Fibroblast of skin of right quadriceps (primary cell): ENCODE measurements around the gene ANKRD23.
A peak's percentile ranks its signal among the peaks of the same experiment; 100 is the strongest.
"Not testable (repeated sequence)": the region's sequence is repeated elsewhere in the genome, so short reads cannot be mapped to it uniquely, and the experiment has no call there.

Experiments used
- DNase-seq: peaks from one replicate; pipeline ENCODE4 v3.0.0-alpha.2; 2013

The ANKRD23 gene

GRCh38 chr2:96876269-96877041 is 32.6 kb upstream of the ANKRD23 start:
- peak; percentile 48 for DNase-seq

GRCh38 chr2:96875498-96876268 is 31.9 kb upstream of the ANKRD23 start:
- no peak for DNase-seq

- DNase-seq: no peak
Observed at GRCh38 chr2:96874198-96874831, 30.5 kb upstream of the ANKRD23 start.

- DNase-seq: no peak
Observed at GRCh38 chr2:96873651-96874096, 29.9 kb upstream of the ANKRD23 start.

GRCh38 chr2:96872591-96873349 is 28.9 kb upstream of the ANKRD23 start:
- peak; percentile 33 for DNase-seq

GRCh38 chr2:96870626-96871255 is 26.9 kb upstream of the ANKRD23 start:
- no peak for DNase-seq

- DNase-seq: peak; percentile 40
Observed at GRCh38 chr2:96869822-96870625, 26.2 kb upstream of the ANKRD23 start, which contains the start of gene SEMA4C. TSS of gene SEMA4C (minus strand) at chr2:96870080. CDS start at chr2:96867886, 2,194 bp downstream.

GRCh38 chr2:96869281-96869821 is 25.5 kb upstream of the ANKRD23 start:
- peak; percentile 78 for DNase-seq

GRCh38 chr2:96868555-96869280 is 24.9 kb upstream of the ANKRD23 start:
- DNase-seq: peak; percentile 94

GRCh38 chr2:96867756-96868554 is 24.1 kb upstream of the ANKRD23 start:
- no peak for DNase-seq

- no peak for DNase-seq
Observed at GRCh38 chr2:96866986-96867755, 23.4 kb upstream of the ANKRD23 start.

- DNase-seq: no peak
Observed at GRCh38 chr2:96866586-96866985, 22.8 kb upstream of the ANKRD23 start.

GRCh38 chr2:96866149-96866548 is 22.3 kb upstream of the ANKRD23 start:
- no peak for DNase-seq

- no peak for DNase-seq
Observed at GRCh38 chr2:96865654-96866053, 21.8 kb upstream of the ANKRD23 start.

GRCh38 chr2:96864343-96865091 is 20.7 kb upstream of the ANKRD23 start:
- DNase-seq: no peak

GRCh38 chr2:96863575-96864342 is 19.9 kb upstream of the ANKRD23 start:
- DNase-seq: no peak

- DNase-seq: not testable (repeated sequence)
Observed at GRCh38 chr2:96863056-96863455, 19.2 kb upstream of the ANKRD23 start.
